ENCODE data around the gene KRT80.

Gene KRT80

DNA sequence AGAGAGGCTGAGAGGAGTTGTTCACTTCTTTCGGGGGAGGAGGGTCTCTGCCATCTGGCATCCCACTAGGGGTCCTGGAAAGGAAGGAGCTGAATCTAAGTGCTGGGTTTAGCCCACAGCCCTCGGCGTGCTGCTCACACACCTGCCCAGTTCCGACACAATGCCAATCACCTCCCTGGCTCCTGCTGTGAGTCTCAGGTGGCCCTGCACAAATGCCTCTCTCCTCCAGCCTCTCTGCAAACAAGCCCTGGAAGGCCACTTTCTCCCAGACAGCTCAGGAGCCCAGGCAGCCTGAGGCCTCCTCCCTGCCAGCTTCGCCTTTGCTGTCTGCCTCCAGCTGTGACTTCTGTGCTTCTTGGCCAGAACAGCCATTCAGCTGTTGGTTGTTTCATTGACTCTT, 61.1 kb downstream of the KRT80 start:
- DNase-seq (ENCODE audit: low spot score), result no peak

- DNase-seq (ENCODE audit: low spot score), result no peak
Observed at GRCh38 chr12:52127683-52128450, 63.9 kb downstream of the KRT80 start.

GRCh38 chr12:52126605-52127578, 64.9 kb downstream of the KRT80 start:
- no peak for DNase-seq (ENCODE audit: low spot score)

DNA sequence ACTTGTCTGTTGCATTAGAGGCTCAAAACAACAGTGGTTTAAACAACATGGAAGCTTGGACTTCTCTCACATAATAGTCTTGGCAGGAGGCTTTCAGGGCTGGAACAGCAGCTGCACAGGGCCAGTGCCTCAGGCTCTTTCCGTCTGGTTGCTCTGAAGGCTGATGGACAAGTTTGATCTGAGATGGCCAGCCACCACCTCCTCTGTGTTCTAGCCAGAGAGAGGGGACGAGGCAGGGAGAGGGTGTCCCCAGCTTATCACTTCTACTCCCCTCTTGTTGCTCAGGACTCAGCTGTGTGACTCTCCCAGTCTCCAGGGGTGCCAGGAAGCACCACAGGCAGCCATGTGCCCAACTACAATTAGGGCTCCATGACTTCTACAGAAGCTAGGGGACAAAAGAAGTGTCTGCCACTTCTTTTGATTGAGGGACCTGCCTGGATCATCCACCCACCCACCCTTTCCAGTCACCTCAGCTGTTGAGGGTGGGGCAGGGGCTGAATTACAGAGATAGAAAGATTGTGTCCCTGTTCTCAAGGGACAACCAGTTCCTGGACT, 65.7 kb downstream of the KRT80 start:
- no peak for DNase-seq (ENCODE audit: low spot score)

- no peak for DNase-seq (ENCODE audit: low spot score)
Observed at GRCh38 chr12:52125476-52125900, 66.3 kb downstream of the KRT80 start.

DNA sequence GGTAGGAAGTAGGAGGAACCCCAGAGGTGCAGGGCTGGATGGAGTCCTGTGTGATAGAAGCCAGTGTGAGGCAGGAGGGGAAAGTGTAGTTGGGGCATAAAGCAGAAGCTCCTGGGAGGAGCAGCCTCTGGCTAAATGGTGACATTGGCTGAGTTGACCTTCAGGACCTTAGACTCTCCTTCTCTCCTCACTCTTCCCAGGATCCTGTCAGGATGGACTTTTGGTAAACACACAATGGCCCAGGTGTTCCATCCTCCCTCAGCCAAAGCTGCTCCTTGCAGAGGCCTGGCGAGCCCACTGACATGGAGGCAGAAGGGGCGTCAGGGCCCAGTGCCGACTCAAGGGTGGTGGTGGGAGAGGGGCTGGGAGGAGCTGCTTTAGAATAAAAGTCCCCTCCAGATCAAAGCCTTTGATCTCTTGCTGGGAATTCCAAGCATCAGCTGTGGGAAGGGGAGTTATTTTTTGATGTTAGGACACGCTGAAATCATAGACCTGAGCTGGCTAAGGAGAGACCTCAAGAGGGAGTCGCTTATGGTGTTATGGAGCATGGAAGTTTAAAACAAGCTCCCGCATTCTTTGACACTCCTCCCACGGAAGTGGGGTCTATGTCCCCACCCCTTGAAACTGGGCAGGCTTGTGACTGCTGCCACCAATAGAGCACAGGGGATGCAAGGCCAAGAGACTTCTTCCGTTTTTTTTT, 68.2 kb downstream of the KRT80 start:
- DNase-seq (ENCODE audit: low spot score), result no peak

GRCh38 chr12:52122904-52123303, 68.9 kb downstream of the KRT80 start:
- DNase-seq (ENCODE audit: low spot score), result no peak

DNA sequence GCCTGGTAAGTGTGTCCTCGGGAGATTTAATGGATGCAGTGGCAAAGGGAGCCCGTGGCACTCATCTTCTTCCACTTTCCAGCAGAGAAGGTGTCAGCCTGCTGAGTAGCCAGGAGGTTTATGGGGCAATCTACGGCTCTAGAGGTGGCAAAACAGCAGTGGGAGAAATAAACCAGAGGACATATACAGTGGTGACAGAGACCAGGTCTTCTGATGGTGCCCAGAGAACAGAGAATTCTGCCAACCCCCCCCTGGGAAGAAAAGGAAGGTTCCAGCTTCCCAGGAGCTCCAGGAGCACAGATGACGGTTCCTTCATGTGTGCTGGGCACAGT, 69.3 kb downstream of the KRT80 start:
- no peak for DNase-seq (ENCODE audit: low spot score)

- peak; percentile 44 for DNase-seq (ENCODE audit: low spot score)
Observed at GRCh38 chr12:52121824-52122539, 69.8 kb downstream of the KRT80 start.

DNA sequence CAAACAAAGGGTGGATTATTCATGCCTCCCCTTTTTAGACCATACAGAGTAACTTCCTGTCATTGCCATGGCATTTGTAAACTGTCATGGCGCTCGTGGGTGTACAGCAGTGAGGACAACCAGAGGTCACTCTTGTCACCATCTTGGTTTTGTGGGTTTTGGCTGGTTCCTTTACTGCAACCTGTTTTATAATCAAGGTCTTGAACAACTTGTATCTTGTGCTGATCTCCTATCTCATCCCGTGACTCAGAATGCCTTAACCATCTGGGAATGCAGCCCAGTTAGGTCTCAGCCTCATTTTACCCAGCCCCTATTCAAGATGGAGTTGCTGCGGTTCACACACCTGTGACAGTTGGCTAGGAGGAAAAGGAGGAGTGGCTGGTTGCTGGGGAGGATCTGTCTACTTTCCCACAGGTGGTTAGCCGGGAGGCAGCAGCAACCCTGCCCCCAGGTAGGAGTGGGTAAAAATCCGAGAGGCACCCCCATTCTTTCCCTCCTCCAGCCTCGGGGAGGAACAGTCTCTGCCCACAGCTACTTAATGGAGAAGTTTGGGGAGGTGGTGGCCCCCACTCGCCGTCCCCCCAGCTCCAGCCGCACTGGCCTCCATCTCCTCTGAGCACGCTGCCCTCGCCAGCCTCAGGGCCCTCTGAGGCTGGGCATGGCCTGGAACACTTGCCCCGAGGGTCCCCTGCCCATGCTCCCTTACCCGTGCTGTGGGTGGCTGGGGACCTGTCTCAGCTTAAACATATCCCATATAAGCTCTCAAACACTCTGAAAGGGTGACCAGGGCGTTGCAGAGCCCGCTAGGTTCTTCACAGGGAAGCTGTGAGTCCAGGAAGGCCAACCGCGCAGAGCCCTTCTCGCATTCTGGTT, 70.6 kb downstream of the KRT80 start:
- DNase-seq (ENCODE audit: low spot score), result no peak

GRCh38 chr12:52119398-52120254, 72.2 kb downstream of the KRT80 start:
- peak; percentile 14 for DNase-seq (ENCODE audit: low spot score)

Measured in hematopoietic multipotent progenitor cell treated with erythropoietin and hydrocortisone succinate and interleukin-3 and kit ligand, for 15 days (in vitro differentiated cells).